ENCODE measurements around the gene LIN37.
"Not testable (repeated sequence)": the region's sequence is repeated elsewhere in the genome, so short reads cannot be mapped to it uniquely, and the experiment has no call there.

LIN37 gene

DNA sequence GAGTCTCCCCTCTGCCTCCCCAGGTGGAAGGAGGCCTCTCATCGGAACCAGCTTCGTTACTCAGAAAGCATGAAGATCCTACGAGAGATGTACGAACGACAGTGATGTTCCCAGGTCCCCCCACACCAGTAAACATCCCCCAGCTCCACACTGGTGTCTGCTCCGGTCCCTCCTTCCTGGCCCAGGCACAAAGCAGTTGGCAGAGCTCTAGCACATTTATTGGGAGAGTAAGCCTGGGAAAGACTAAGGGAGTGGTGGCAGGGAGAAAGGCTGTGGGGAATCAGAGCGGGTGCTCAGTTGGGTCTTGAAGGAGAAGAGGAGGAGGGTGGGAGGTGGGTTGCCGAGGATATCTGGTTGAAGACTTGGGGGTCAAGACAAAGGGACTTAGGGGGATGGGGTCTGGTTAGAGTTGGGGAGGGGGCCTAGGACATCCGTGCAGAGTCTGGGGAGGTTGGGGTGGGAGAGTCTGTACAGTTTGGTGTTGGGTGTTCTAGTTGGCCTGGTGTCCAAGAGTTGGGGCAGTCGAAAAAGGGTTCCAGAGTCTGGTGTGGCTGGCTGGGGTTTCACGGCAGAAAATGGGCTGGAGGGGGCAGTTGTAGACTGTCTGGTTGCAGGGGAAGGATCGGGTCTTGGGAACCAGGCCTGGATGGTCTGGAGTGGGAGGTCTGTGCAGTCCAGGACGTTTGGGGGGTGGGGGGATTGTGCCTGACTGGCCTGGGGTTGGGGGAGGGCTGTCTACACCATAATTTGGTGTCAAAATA, 6.2 kb downstream of the LIN37 start:
- DNase-seq: no peak

DNA sequence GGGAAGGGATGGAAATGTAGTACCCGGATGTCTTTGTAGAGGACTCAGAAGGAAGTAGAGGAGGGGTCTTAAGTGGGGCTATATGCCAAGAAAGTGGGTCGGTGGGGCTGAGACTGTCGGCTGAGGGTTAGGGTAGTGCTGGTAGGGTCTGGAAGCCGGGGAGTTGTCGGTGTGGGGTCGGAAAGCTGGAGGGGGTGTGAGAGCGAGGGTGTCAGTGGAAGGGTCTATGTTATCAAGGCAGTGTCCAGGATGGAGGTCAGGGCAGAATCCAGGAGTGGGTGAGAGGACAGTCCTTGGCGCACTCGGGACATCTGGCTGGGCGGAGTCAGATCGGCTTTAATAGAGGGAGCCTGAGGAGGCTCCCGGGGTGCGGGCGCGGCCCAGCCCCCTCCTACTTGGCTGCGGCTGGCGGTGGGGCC, 6.8 kb downstream of the LIN37 start:
- DNase-seq: no peak

DNA sequence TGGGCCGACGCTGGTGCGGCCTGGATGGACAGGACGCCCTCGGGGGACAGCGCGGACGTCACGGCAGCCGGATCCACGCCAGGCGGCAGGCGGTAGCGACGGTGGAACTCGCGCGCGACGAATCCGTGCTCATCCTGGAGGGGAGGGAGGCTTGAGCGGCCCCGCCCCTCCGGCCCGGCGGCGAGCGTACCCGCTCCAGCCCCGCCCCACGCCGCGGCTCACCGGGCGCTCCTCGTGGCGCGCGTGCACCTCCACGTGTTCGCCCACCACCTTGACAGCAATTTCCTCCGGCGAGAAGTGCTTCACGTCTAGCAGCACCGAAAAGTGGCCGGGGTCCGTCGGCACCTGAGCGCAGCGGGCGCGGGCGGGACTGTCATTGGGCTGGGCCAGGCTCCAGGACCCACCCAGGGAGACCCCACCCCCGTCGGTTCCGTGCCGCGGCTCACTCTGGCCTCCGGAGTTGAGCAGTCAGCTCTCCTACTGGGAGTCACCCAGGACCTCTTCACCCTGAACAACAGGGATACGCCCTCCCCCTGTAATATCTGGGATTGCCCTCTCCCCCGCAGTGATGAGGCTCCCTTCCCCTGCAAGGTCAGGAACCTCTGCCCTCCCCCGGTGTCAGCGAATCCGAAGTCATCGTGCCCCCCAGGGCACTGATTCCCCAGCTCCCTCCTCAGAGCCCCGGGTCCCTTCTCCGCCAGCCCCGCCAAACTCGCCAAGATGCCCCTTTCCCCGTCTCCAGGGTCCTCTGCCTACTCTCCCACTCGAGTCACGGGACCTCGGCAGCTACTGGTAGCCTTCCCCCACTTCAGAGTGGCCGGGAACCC, 7.4 kb downstream of the LIN37 start:
- DNase-seq: peak; percentile 68

- peak; percentile 79 for DNase-seq
Observed at GRCh38 chr19:35756377-35757230, 8.2 kb downstream of the LIN37 start, which contains the start of gene HSPB6. Gene HSPB6, minus strand, starts transcription at chr19:35757029. Its CDS starts 21 bp downstream, at chr19:35757008.

DNA sequence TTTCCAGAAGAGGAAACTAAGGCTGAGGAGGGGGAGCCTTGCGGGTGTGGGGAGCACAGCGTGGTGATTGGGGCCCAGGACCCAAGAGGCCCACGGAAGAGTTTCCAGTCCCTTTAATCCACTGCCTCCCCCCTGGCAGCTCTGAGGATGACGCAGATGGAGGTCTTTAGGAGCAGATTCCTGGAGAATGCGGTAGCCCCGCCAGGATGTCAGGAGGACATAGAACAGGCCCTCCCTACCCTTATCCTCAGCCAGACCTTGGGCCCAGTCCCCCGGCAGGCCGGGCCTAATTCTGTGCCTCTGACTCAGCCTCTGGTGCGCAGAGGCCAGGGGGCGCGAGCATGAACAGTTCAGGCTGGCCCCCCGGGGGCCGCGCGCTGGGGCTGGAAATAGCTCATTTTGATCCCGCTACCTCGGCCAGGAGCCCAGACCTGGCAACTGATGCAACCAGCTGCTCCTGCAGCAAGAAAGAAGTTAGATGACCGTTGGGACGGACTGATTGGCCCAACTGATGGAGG, 8.9 kb downstream of the LIN37 start:
- peak; percentile 96 for DNase-seq

DNA sequence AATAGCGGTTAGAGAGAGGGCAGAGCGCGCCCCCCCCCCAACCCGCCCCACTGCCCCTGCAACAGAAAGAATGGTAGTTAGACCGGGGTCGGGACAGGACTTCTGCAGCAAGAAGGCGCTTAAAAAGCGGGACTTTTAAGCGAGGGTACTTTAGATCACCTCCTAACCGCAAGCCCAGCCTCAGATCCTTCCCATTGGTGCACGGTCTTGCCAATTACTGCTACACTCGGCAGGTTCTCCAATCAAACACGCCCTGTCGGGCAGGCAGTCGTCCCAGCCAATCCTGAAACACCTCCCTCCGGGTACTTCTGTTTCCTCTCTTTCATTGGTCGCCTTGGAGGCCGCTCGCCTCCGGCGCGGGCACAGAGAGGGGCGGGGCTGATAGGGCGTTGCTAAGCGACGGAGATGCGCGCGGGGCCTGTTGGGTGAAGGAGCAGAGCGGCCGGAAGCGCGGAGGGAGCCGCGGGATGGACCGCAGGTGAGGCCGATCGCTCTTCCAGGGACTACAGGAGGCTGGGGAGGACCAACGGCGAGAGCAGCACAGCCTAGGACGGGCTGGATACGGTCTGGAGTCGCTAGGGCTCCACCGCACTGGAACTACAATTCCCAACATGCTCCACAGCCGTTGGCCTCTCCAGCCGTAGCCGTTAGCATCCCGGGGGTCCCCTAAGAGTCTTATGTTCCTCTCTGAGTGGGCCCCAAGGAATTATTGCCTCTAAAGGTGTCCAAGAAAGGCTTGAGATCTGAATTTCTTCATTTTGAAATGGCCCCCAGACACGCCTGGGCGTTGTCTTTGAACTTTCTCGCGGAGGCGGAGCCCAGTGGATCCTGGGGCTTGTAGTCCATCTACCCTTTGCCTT, 9.6 kb downstream of the LIN37 start, which contains the start of gene PROSER3:
PROSER3 (plus strand) TSS at position 428 of the 860 bp plus-strand sequence; CDS start at position 468, 40 bp downstream.
- DNase-seq: peak; percentile 100

DNA sequence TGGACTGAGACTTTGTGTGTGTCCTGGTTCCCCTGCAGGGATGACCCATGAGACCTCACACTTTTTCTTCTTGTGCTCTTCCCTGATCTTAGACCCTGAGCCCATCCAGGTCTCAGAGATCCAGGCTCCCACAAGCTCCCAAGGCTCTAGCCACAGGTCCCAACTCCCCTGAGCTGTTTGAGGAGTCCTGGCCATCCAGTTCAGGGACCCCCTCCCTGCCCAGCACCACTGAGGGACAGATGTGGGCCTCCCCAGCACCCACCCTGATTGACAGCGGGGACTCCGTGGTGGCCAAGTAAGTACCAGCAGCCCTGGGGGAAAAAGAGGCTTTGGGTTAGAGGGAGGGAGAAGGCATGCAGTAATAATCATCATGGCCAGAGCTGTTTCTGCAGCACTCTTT, 11.3 kb downstream of the LIN37 start:
- DNase-seq: no peak

- DNase-seq: no peak
Observed at GRCh38 chr19:35760711-35761349, 12.5 kb downstream of the LIN37 start.

DNA sequence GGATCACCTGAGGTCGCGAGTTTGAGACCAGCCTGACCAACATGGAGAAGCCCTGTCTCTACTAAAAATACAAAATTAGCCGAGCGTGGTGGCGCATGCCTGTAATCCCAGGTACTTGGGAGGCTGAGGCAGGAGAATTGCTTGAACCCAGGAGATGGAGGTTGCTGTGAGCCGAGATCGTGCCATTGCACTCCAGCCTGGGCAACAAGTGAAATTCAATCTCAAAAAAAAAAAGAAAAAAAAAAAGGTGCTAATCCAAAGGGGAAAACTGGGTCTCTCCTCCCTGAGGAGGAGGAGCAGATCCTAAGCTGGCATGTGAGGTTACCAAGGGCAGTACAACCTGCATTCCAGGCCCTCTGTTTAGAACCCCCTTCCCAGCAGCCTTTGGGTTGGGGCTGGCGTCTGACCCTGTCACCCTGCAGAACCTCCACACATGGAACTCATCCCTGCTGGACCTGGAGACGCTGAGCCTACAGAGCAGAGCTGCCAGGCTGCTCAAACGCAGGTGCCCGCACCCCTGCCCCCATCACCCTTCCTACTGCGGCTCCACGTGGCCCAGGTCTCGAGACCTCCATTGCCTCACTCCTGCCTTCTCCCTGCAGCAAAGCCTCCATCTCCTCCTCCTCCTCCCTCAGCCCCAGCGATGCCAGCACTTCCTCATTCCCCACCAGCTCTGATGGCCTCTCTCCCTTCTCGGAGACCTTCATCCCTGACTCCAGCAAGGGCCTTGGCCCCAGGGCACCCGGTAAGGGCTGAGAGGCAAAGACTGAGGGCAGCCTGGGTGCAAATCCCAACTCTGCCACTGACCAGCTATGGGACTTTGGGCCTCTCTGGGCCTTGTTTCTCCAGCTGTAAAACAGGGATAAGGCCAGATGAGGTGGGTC, 16.3 kb downstream of the LIN37 start:
- no peak for DNase-seq

DNA sequence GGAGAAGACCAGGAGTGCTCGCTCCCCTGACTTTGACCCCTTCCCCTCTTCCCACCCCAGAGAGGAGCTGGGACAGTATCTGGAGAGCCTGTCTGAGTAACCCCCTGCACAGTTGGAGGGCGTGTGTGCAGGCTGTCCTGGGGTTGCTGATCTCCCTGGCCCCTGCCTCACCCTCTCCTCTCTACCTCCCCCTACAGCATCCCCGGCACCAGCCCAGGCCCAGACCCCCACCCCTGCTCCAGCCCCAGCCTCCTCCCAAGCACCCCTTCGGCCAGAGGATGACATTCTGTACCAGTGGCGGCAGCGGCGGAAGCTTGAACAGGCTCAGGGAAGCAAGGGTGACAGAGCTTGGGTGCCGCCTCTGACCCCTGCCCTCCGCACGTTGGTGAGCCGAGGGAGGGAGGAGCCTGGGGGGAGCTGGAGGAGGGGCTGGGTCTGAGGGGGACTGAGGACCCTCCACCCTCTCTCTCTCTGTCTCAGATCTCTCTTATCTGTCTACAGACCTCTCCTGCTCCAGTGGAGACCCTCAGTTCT, 18.3 kb downstream of the LIN37 start:
- DNase-seq: no peak

DNA sequence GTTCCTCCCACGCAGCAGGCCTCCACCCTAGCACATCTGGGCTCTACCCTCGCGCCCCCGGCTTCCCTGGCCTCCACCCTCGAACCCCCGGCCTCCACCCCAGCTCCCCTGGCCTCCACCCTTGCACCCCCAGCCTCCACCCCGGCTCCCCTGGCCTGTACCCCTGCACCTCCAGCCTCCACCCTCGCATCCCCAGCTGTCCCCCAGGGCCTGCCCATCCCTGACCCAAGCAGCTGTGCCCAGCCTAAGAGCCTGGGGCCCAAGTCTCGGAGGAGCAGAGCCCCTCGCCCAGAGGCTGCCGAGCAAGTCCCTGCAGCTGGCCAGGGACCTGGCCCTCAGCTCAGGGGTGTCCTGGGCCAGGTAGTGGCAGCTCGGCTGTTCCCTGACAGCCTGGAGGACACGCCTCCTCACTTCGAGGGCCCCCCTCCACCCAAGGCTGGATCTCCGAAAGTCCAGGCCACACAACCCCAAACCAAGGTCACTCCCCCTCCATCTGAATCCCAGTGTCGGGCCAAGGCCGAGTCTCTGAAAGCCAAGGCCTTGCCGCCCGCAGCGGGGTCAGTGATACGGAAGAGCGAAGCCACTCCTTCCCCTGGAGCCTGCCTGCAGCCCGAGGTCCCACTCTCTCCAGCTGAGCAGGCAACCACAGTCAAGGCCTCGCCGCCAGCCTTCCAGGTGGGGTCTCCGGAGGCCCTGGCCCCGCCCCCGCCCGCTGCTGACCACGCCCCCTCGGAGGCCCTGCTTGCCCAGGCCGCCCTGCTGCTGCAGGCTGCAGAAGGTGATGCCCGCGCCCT, 19.1 kb downstream of the LIN37 start:
- DNase-seq: no peak

DNA sequence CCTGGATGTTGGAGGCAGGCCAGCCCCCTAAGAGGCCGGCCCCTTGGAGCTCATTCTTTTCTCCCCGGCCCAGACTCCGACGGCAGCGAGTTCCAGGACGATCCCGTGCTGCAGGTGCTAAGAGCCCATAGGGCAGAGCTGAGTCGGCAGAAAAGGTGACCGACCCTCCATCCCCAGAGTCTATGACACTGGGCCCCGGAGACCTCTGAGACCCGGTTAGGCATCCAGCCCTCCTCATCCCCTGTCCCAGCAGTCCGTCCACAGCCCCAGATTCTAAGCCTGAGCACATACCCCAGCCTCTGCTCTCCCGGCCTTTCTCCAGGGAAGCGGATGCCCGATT, 19.7 kb downstream of the LIN37 start:
- no peak for DNase-seq

- not testable (repeated sequence) for DNase-seq
Observed at GRCh38 chr19:35772362-35772761, 24.0 kb downstream of the LIN37 start.

GRCh38 chr19:35773020-35773806, 24.8 kb downstream of the LIN37 start:
- peak; percentile 12 for DNase-seq

DNA sequence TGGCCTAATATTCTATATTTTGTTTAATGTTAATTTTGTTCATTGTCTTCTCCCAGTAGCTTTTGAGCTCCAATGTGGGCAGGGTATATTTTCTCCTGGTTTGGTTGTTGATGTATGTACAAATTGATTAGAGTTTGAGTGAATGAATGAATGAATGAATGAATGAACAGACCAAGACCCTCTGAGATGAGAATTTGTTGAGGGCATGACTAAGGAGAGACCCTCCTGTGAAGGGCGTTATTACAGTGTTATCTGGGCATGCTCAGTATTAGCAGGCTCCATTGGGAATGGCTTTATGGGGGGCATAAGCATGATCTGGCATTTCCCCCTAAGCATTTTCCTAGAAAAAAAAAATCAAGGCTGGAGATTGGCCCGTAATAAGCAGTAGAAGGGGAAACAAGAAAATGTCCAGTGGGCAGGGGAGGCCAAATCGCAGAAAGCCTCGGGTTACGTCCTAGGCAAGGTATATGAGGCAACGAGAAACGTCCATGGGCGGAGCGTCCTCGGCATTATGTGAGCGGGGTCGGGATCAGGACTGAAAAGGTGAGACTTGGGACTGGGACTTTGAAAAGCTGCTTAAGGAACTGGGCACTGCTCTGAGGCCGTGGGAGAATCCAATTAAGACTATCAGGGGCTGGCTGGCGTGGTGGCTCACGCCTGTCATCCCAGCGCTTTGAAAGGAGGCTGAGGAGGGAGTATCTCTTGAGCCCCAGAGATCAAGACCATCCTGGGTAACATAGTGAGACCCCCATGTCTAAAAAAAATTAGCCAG, 26.1 kb downstream of the LIN37 start:
- DNase-seq: no peak

DNA sequence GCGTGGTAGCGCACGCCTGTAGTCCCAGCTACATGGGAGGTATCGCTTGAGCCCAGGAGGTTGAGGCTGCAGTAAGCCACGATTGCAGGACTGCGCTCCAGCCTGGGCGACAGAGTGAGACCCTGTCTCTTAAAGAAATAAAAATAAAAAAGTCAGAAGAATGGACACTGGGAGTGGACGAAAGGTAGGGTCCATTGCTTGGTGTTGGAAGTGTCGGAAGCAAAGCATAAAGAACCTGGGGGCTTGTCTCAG, 26.6 kb downstream of the LIN37 start:
- DNase-seq: no peak

DNA sequence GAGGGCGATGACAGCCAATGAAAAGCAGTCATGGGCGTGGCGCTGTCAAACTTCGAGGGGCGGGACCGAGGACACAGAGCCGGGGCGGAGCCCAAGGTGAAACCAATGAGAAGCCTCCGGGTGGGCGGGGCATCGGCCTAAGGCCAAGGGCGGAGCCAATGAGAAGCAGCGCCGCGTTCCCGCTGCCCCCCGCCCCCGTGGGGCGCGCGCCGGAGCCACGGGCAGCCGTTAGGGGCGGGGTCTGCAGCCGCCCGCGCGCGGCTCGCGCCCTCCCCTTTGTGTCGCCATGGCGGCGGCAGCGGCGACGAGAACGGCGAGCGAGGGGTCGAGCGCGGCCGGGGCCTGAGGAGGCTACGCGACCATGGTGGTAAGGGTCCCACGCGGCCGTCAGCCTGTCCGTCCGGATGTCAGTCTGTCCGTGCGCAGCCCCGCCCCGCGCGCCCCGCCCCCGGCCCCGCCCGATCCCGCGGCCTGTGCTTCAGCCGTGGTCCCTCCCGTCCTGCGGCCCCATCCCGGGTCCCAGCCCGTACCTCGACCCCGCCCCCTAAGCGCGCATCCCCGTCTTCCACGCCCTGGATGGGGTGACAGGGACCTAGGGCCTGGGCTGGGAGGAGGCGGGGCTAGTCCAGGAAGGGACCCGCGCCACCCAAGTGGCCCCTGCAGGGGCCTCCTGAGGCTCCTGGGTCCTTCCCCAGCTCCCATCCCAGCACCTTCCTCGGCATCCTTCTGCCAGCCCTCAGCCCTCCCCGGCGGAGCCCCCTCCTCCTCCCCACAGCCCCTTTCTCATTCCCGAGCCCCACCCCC, 27.1 kb downstream of the LIN37 start, which contains the start of gene ARHGAP33:
ARHGAP33 (plus strand) TSS at position 267 of the 804 bp plus-strand sequence; CDS start at position 362, 95 bp downstream.
- peak; percentile 97 for DNase-seq
